Mesothelial cell of epicardium (in vitro differentiated cells): Measurements from ENCODE around the gene CADPS. TPM values are rescaled to one million over a fixed set of nuclear protein-coding genes. Genes with fewer than 3 reads are reported as not detected.

Source experiments
- DNase-seq, 2 experiments: peaks; one replicate each; pipeline ENCODE4 v3.0.0; 2021; ENCODE audit warnings: low spot score in 2 of 2; ENCODE audit not compliant: unreplicated experiment in 2 of 2
- H3K27ac Mint-ChIP-seq: 2 replicates; pipeline ENCODE4 v1.8.0; 2021; ENCODE audit warnings: mixed read lengths
- H3K27me3 Mint-ChIP-seq: 2 replicates; pipeline ENCODE4 v1.8.0; 2021; ENCODE audit warnings: low read depth, mixed read lengths
- H3K36me3 Mint-ChIP-seq: 2 replicates; pipeline ENCODE4 v1.8.0; 2021; ENCODE audit warnings: mixed read lengths
- H3K4me1 Mint-ChIP-seq: 2 replicates; pipeline ENCODE4 v1.8.0; 2021; ENCODE audit warnings: mixed read lengths
- H3K4me3 Mint-ChIP-seq: 2 replicates; pipeline ENCODE4 v1.8.0; 2021; ENCODE audit warnings: mild to moderate bottlenecking, moderate library complexity, mixed read lengths
- H3K9me3 Mint-ChIP-seq: 2 replicates; pipeline ENCODE4 v1.8.0; 2021; ENCODE audit warnings: mixed read lengths
- total RNA-seq: library from RNA; stranded (reverse); gene quantifications from 3 replicates; pipeline ENCODE4 v1.2.1, GENCODE V29; 2021
- TF ChIP-seq, protein P1 (sequence below): fragments of 200-600 bp; sonication (generic); IDR thresholded peaks from one replicate; pipeline ENCODE4 v1.5.0; 2021; ENCODE audit warnings: antibody characterized with exemption; ENCODE audit not compliant: unreplicated experiment

The CADPS gene
- total RNA-seq, 1 donor from 2014 or later: 4.2 TPM

DNA sequence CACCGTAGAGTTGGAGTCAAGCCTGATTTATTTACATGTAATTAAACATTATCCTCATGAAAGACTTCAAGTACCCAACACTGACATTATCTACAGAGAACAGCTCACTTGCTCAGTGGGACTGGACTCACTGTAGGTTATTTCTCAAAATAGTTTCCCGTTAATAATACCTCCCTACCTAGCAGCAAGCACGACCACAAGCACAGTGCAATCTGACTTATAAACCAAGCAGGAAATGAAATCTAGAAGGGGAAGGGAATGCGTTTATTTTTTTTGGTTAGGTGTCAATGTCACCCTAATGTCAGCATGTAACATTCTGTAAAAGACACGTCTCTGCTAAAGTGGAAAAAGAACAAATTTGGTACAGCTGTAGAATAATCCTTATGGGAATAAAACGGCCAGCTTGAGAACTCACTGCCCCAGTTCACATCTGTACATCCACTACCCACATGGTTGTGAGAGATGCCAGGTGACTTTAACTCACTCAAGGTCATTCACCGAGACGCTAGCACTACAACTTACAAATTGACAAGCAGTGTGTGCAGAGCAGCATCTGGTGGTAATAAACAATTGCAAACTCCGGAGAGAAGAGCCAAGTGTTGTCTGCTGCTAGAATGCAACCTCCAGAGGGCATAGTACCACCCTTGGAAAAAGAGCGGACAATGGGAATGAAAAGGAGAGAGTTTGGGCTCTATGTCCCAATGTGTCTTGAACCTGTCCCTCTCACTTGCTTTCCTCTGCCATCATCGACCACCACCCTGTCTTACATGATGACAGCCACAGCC, 242.5 kb downstream of the CADPS start:
- no peak overlapping the region for H3K4me3 Mint-ChIP-seq
- H3K27ac Mint-ChIP-seq: no peak overlapping the region
- TF ChIP-seq, protein P1, sequence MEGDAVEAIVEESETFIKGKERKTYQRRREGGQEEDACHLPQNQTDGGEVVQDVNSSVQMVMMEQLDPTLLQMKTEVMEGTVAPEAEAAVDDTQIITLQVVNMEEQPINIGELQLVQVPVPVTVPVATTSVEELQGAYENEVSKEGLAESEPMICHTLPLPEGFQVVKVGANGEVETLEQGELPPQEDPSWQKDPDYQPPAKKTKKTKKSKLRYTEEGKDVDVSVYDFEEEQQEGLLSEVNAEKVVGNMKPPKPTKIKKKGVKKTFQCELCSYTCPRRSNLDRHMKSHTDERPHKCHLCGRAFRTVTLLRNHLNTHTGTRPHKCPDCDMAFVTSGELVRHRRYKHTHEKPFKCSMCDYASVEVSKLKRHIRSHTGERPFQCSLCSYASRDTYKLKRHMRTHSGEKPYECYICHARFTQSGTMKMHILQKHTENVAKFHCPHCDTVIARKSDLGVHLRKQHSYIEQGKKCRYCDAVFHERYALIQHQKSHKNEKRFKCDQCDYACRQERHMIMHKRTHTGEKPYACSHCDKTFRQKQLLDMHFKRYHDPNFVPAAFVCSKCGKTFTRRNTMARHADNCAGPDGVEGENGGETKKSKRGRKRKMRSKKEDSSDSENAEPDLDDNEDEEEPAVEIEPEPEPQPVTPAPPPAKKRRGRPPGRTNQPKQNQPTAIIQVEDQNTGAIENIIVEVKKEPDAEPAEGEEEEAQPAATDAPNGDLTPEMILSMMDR: no peak
- H3K9me3 Mint-ChIP-seq: no peaks in the 10 kb centered on the region
- H3K36me3 Mint-ChIP-seq: no peaks in the 10 kb centered on the region
- no peaks in the 10 kb centered on the region for H3K4me1 Mint-ChIP-seq
- DNase-seq: no peak
- peaks cover 83% of the 10 kb centered on the region for H3K27me3 Mint-ChIP-seq

DNA sequence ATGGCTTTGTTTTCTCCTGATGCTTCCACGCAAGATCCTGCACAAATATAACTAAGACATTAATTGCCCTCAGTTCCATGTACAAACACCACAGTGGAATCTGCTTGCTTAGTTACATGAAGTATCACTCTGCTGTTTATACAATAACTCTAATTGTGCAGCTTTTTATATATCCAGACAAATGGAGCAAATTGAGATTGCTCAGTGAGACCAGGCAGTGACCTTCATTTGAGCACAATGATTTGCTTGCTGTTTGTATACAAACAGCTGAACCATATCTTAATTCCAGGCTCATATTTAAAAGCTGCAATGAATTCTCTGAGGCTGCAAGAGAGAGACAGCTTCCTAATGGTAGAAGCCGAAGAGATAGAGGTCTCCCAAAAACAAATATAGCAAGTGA, 243.7 kb downstream of the CADPS start:
- no peaks in the 10 kb centered on the region for H3K36me3 Mint-ChIP-seq
- TF ChIP-seq, protein P1: no peak
- no peaks in the 10 kb centered on the region for H3K4me1 Mint-ChIP-seq
- H3K9me3 Mint-ChIP-seq: no peaks in the 10 kb centered on the region
- H3K27ac Mint-ChIP-seq: no peak overlapping the region
- H3K27me3 Mint-ChIP-seq: peaks cover 77% of the 10 kb centered on the region
- H3K4me3 Mint-ChIP-seq: no peak overlapping the region
- no peak for DNase-seq

- no peaks in the 10 kb centered on the region for H3K4me1 Mint-ChIP-seq
- no peaks in the 10 kb centered on the region for H3K36me3 Mint-ChIP-seq
- no peaks in the 10 kb centered on the region for H3K9me3 Mint-ChIP-seq
- H3K4me3 Mint-ChIP-seq: no peak overlapping the region
- TF ChIP-seq, protein P1: no peak
- DNase-seq: no peak
- peaks cover 73% of the 10 kb centered on the region for H3K27me3 Mint-ChIP-seq
- H3K27ac Mint-ChIP-seq: no peak overlapping the region
These were observed 244.6 kb downstream of the CADPS start for GRCh38 chr3:62630664-62631063.

DNA sequence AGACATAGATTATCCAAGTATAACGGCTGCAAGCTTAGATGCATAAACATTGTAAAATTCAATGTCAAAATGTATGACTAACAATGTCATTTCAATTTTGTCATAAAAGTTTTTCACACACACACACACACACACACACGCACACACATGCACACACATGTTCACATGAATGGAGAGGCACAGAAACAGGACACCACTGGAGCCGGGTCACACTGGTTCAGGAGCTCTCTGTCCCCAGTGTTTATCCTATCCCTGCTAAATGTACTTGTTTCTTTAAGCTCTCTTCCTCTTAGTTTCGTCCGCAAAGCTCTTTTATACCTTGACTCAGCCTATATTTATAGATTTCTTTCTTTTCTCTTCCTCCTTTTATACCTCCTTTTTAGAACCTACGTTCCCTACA, 249.9 kb downstream of the CADPS start:
- Mint-ChIP-seq H3K4me3 (no peak overlapping the region), H3K27me3 (peaks cover 54% of the 10 kb centered on the region), H3K36me3 (no peaks in the 10 kb centered on the region), H3K4me1 (no peaks in the 10 kb centered on the region), H3K27ac (no peak overlapping the region), H3K9me3 (no peaks in the 10 kb centered on the region)
- TF ChIP-seq, protein P1: no peak
- no peak for DNase-seq

DNA sequence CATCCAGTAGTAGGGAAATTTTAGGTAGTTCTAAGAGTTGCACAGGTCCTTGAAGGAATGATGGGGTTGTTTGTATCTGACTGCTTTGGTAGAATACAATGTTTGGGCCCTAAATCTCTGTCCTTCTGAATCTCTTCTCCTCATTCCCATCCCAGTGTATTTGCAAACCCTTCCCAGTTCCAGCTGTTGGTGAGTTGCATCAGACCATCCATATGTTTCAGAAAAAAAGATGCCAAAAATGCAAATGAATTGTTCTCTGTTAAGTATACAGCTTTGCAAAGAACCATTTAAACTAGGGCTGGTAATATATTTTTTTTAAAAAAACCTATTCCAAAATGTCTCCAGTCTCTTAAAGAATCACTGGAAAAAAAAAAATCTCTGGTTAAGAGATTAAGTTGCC, 251.0 kb downstream of the CADPS start:
- H3K27me3 Mint-ChIP-seq: peaks cover 55% of the 10 kb centered on the region
- no peak for DNase-seq
- H3K9me3 Mint-ChIP-seq: no peaks in the 10 kb centered on the region
- no peaks in the 10 kb centered on the region for H3K4me1 Mint-ChIP-seq
- H3K27ac Mint-ChIP-seq: no peak overlapping the region
- TF ChIP-seq, protein P1: no peak
- H3K4me3 Mint-ChIP-seq: no peak overlapping the region
- H3K36me3 Mint-ChIP-seq: no peaks in the 10 kb centered on the region
